ENCODE measurements around the gene DLL1.
"Not testable (repeated sequence)": the region's sequence is repeated elsewhere in the genome, so short reads cannot be mapped to it uniquely, and the experiment has no call there.

The DLL1 gene

GRCh38 chr6:170266061-170266825 lies 24.6 kb downstream of the DLL1 start:
- TF ChIP-seq CTCF (IDR thresholded peaks at IDR 0.05; ENCODE audit: low read depth, low read length) = no peak
- no peak overlapping the region for H3K4me3 ChIP-seq (replicated peaks in 1 of 2; ENCODE audit: low read depth in 2 of 2, low read length in 2 of 2)
- no peak for DNase-seq (ENCODE audit: low read depth in 2 of 2)

DNA sequence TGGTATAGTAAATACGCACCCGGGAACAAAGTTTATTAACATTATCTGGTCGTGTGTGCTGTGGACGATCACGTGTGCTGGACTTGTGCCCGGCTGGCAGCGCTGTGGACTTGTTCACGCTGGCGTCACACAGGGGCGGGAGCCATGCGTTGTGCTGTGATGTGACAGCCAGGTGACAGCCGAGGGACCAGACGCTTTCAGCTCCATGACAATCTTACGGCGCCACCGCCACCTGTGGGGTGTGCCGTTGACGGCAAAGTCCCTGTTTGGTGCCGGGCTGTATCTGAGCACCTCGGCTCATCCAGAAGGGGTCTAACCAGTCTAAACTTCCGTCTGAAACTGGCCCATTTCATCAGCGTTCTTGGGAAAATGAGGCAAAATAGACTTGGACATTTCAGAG lies 25.2 kb downstream of the DLL1 start:
- no peak for TF ChIP-seq CTCF (IDR thresholded peaks at IDR 0.05; ENCODE audit: low read depth, low read length)
- no peak overlapping the region for H3K4me3 ChIP-seq (replicated peaks in 1 of 2; ENCODE audit: low read depth in 2 of 2, low read length in 2 of 2)
- peak in 1 of 2 donors; percentile 32 for DNase-seq (ENCODE audit: low read depth in 2 of 2)

DNA sequence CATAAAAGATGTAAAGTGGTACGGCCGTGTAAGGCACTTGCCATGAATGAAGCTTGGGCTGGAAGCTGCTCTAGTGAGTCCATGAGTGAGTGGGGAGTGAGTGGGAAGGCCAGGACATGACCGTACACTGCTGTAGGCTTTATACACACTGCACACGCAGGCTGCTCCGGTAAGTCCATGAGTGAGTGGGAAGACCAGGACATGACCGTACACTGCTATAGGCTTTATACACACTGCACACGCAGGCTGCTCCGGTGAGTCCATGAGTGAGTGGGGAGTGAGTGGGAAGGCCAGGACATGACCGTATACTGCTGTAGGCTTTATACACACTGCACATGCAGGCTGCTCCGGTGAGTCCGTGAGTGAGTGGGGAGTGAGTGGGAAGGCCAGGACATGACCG lies 26.2 kb downstream of the DLL1 start:
- H3K4me3 ChIP-seq (replicated peaks in 1 of 2; ENCODE audit: low read depth in 2 of 2, low read length in 2 of 2); DNase-seq (ENCODE audit: low read depth in 2 of 2): not testable (repeated sequence)

GRCh38 chr6:170264086-170264485 lies 26.8 kb downstream of the DLL1 start:
- no peak for DNase-seq (ENCODE audit: low read depth in 2 of 2)
- no peak for TF ChIP-seq CTCF (IDR thresholded peaks at IDR 0.05; ENCODE audit: low read depth, low read length)
- no peak overlapping the region for H3K4me3 ChIP-seq (replicated peaks in 1 of 2; ENCODE audit: low read depth in 2 of 2, low read length in 2 of 2)

DNA sequence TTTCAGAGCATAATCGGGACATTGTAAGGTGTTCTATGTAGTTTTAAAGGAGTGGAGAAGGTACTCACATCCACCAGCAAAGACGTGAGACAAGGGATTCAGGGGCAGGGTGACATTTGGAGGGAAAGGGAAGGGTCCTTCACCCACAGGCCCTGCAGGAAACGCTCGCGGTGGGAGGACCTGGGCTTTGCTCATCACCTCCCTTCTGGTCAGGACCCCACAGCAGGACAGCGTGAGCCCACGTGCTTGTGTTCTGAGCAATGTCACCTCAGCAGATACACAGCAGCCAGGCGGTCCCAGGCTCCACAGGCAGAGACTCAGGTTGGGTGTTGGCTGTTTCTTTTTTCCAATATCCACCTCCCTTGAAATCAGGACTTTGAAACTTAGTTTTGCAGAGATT lies 27.5 kb downstream of the DLL1 start:
- H3K4me3 ChIP-seq (replicated peaks in 1 of 2; ENCODE audit: low read depth in 2 of 2, low read length in 2 of 2) = no peak overlapping the region
- TF ChIP-seq CTCF (IDR thresholded peaks at IDR 0.05; ENCODE audit: low read depth, low read length) = no peak
- no peak for DNase-seq (ENCODE audit: low read depth in 2 of 2)

- no peak for TF ChIP-seq CTCF (IDR thresholded peaks at IDR 0.05; ENCODE audit: low read depth, low read length)
- no peak overlapping the region for H3K4me3 ChIP-seq (replicated peaks in 1 of 2; ENCODE audit: low read depth in 2 of 2, low read length in 2 of 2)
- DNase-seq (ENCODE audit: low read depth in 2 of 2) = no peak
Measured at GRCh38 chr6:170262489-170263088, 28.3 kb downstream of the DLL1 start.

- DNase-seq (ENCODE audit: low read depth in 2 of 2) = no peak
- no peak overlapping the region for H3K4me3 ChIP-seq (replicated peaks in 1 of 2; ENCODE audit: low read depth in 2 of 2, low read length in 2 of 2)
- no peak for TF ChIP-seq CTCF (IDR thresholded peaks at IDR 0.05; ENCODE audit: low read depth, low read length)
Measured at GRCh38 chr6:170261643-170262488, 29.0 kb downstream of the DLL1 start.
